Stomach (tissue), 4 donors: ENCODE measurements around the gene KRTAP10-9.

Source experiments
- EP300 ChIP-seq: sonication (generic); formaldehyde crosslinking; IDR thresholded peaks from one replicate; pipeline ENCODE4 v1.6.1; 2017; ENCODE audit warnings: antibody characterized with exemption
- POLR2AphosphoS5 ChIP-seq, 3 donors: sonication (generic); formaldehyde crosslinking; IDR thresholded peaks; one replicate each; pipeline ENCODE4 v1.6.1; 2016; ENCODE audit warnings: antibody characterized with exemption in 3 of 3

GRCh38 chr21:44625756-44626155, 1.1 kb upstream of the KRTAP10-9 start:
- TF ChIP-seq EP300 = no peak
- TF ChIP-seq POLR2AphosphoS5 (IDR thresholded peaks at IDR 0.05) = no peak
